GM19239 (cell line): ENCODE data around the gene GMPPA.

Source experiments
- DNase-seq: peaks from one replicate; pipeline ENCODE4 v3.0.0; 2011; ENCODE audit warnings: low spot score; ENCODE audit not compliant: insufficient read length
- FAIRE-seq: peaks from 2 replicates; lab custom pipeline; 2011; peaks lifted over from hg19 to GRCh38; lab: Jason Lieb, UNC

The GMPPA gene

DNA sequence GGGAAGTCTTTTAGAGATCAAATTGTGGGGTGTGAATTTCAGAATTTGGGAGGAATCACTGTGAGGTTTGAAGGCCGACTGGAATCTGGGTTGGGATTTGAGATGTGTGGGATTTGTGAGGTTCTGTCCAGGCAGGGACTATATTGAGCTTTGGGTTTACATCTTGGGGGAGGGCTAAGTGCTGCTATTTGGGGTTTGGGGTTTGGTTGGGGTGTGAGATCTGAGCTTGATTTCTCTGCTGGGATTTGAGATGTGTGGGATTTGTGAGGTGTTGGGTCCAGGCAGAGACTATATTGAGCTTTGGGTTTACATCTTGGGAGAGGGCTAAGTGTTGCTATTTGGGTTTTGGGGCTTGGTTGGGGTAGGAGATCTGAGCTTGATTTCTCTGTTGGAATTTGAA is 864 bp downstream of the GMPPA start:
- FAIRE-seq: no peak
- DNase-seq: no peak

DNA sequence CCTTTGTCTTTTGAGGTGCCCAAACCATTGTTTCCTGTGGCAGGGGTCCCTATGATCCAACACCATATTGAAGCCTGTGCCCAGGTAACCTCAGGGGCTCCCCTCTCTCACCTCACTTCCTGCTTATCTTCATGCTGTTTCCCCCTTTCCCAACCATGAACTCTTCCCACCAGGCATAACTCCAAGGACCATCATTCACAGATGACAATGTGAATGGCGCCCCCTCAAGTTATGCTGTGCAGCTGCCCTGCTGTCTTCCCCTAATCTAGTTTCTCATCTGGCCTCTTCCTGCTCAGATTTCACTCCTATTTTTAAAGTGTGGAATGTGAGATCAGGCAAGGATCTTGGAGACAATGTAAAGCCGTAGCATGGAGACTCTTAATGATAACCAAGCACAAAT is 1.4 kb downstream of the GMPPA start:
- FAIRE-seq (peak; percentile 82), DNase-seq (no peak)

DNA sequence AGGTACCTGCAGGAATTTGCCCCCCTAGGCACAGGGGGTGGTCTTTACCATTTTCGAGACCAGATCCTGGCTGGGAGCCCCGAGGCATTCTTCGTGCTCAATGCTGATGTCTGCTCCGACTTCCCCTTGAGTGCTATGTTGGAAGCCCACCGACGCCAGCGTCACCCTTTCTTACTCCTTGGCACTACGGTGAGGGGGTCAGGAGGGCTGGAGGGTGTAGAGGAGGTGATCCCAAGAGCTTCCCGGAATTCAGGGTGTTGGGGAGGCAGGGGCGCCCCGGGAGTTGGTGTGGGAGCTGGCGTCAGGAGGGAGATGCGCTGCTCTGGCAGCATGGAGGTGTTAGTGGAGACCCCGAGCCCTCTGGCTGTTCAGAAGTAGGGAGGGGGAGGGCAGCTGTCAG is 3.2 kb downstream of the GMPPA start:
- no peak for FAIRE-seq

DNA sequence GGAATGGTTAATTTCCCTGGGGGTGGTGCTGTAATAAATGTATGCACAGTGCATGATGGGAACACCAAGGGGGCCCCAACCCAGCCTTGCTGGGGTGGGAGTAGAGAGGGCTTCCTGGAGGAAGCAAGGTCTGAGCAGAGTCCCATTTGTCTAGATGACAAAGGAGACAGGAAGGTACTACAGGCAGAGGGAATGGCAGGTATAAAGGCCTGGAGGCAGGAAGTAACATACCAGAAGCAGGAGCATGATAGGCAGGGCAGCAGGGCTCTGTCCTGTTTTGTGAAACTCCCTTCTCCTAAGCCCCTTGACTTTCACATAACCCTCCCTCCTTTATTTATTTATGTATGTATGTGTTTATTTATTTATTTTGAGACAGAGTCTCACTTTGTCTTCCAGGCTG is 3.9 kb downstream of the GMPPA start:
- no peak for FAIRE-seq
- DNase-seq: no peak

More for the DNA sequence above, 3.2 kb downstream of the GMPPA start:
- no peak for DNase-seq

DNA sequence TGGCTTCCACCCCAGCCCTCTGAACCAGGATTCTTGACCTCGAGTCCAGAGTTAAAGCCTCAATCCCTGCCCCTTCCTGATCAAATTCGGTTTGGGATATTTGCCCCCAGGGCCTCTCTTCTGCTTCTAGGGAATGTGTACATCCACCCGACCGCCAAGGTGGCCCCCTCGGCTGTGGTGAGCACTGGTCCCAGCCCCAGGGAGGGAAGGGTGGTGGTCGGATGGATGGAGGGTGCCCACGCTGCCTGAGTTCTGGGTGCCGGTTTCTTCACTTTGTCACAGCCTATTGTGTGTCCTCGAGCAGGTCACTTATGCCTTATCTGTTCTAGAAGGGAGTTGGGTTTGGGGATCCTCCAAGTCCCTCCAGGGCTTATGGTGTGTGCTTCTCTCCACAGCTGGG is 6.9 kb downstream of the GMPPA start:
- DNase-seq: no peak
- no peak for FAIRE-seq

DNA sequence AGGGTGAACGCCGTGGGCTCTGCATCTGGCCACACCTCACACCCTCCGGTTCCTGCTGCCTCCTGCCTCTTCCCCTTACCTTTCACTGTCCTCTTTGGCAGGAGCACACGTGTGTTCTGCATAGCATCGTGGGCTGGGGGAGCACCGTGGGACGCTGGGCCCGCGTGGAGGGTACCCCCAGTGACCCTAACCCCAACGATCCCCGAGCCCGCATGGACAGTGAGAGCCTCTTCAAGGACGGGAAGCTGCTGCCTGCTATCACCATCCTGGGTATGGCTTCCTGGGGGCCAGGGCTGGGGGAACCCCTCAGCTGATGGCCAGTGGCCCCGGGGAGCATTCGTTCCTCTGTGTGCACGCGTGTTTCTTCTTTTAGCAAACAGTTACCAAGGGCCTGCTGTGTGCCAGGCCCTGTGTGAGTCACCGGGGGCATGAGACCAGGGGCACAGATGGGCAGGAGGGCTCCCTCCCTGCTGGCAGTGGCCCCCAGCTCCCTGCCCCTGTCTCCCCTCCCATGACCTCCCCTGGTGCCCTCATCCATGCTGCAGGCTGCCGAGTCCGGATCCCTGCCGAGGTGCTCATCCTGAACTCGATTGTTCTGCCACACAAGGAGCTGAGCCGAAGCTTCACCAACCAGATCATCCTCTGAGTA is 7.6 kb downstream of the GMPPA start:
- FAIRE-seq: no peak

DNA sequence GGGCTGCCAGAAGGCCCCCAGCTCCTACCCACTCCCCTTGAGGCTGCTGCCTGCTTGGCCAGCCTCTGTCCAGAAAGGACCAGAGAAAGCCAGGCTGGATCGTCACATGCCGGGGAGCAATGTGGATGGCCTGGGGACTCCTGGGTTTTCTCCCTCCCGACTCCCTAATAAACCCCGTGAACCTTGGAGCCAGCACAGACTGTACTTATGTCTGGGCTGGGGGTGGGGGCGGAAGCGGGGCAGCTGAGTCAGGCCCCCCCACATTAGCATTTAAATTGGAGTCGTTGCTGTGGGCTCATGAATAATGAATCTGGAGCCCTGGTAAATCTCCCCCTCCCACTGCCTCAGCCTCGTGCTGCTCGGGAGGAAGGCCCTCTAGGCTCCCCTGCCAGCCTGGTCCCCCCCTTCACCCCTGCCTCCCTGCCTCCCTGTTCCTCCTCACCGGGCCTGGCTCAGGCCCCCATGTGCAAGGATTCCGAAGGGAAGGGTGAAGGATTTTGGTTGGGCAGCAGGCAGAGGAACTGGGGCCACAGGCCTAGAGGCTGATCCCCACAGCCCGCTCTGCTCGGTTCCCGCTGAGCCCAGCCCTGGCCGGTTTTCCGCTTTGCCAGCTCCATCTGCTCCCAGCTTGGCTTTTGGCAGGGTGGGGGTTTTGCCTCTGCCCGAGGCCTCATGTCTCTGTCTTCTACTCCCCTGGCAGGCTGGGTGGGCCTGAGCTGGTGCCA is 8.3 kb downstream of the GMPPA start:
- no peak for FAIRE-seq

More for the DNA sequence above, 7.6 kb downstream of the GMPPA start:
- DNase-seq: no peak

DNA sequence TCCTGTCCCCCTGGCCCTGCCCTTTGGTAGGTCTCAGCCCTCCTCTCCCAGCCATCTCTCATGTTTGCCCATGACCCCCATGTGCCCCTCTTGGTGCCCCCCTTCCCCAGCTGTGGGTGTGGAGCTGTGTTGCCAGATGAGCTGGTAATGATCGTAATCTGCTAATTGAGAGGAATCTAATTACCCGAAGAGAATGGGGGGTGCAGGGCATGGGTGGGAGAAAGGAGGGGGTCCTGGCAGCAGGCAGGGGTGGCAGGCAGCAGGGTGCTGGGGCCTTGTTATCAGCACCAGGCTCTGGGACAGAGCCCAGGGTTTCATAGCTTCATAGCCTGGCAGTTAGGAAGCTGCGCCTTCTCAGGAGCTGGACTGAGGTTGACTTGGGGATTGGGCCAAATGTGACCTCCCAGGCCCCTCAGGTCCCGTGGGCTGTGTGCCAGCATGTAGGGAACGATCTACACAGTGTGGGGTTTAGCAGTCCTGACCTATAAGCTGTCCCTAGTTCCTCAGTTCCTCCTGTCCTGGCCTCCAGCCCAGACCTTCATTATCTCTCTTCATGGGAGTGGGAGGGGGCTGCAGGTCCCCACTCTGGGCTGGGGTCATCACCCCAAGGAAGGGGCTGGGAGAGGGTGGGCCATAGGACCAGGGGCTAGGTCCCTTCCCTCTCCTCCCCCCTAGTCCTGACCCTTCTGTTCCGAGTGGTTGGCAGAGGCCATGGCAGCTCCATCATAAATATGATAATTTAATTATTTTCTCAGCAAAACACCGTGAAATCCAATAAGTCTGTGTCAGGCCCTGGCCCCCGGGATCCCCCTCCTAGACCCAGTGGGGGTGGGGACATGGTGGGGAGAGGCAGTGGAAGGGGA is 9.1 kb downstream of the GMPPA start:
- FAIRE-seq (no peak), DNase-seq (no peak)

More for the DNA sequence above, 8.3 kb downstream of the GMPPA start:
- no peak for DNase-seq

DNA sequence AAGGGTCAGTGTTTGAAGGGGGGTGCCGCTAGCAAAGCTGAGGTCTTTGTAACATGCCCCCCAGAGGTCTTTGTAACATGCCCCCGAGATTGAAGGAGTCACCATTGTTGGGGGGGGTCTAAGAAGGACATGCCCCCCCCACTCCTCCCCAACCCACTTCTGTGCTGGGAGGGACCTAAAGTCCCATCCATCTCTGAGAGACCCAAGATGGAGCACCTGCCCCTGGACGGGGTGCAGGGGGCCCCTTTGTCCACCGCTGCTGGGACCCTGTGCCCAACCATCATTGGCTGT is 9.7 kb downstream of the GMPPA start:
- DNase-seq (no peak), FAIRE-seq (no peak)

DNA sequence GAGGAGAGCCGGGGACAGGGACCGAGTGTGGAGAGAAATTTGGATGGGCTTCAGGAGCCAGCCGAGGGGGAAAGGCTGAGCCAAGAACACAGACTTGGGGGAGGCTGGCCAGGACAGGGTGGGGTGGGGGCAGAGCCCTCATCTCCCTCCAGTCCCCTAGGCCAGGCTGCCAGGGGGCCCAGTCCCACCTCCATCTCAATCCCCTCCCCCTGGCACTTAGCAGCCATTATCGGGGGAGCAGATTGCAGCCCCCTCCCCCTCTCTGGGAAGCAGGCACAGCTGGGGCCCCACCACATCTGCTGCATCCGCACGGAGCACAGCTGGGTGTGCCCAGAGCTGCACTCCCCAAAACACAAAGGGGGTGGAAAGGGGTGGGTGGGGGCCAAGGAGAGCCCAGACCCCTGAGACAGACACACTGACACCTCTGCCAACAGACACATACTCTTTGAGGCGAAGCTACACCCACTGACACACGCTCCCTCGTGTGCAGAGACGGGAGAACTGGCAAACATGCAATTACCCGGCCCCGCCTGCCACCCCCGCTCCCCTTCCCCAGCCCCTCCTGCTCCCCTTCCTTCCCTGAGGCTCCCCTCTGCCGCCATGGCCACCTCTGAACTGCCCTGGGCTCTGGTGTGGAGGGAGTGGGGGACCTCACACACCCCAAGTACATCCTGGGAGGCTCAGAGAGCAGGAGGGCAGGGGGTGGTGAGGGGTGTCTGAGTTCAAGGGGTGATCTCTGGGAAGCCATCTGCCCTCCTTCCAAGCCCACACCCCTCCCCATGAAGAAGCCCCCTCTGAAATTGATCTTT is 10.5 kb downstream of the GMPPA start:
- FAIRE-seq: no peak
- no peak for DNase-seq

DNA sequence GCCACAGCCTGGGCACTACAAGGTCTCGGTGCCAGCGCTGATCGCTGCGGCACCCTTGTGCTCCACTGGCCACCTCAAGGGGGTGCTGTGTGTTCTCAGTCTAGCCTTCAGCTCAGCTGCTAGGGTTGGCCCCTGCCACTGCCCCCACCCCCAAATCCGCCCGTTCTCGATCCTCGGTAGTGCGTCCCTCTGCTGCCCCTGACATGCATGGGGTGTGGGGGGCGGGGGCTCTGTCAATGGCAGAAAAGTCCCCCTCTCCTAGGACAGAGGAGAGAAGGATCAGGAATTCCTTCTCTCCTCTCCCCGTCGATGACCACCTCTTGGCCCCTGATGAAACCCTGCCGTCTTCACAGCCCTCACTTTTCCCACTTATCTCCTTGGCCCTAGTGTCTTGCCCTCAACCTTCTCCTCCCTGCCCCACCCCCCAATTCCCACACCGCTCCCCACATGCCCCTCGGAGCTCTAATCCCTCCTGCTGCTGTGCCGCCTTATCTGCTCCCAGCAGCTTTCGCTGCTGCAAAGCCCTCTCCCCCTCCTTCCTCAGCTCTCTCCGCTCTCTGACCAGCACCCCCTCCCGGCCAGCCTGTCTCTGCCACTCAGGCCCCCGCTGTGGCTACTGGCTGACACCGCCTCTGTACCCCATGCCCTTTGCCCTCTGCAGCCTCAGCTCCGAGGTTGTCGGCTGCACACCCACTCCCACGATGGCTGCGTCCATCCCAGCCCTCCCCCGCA is 11.3 kb downstream of the GMPPA start:
- FAIRE-seq: peak; percentile 33
- DNase-seq: peak; percentile 57

DNA sequence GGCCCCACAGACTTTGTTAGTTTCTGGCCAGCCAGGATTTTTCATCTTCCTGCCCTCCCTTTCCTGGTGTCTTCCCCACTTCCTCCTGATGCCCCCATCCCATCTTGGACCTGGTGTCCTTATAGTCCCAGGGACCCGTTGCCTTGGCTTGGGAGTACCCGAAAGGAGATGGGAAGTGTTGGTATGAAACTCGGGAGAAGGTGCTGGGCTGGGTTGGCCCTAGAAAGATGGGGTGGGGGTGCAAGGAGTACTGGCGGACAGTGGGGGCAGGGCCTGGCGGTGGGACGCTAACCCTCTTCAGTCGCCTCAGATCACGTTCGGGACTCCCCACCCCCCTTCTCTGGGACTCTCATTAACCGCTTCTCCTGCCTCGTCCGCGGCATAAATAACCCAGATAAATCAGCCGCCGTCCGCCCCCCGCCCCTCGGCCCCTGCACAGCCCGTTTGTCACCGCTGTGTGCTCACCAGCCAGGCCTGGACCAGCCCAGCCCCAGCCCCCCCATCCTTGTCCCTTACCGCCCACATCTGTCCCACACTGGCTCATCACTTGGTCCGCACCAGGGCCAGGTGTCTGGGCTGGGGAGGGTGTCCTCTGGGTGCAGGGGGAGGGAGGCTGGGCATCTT is 11.9 kb downstream of the GMPPA start:
- DNase-seq: no peak
- FAIRE-seq: no peak

DNA sequence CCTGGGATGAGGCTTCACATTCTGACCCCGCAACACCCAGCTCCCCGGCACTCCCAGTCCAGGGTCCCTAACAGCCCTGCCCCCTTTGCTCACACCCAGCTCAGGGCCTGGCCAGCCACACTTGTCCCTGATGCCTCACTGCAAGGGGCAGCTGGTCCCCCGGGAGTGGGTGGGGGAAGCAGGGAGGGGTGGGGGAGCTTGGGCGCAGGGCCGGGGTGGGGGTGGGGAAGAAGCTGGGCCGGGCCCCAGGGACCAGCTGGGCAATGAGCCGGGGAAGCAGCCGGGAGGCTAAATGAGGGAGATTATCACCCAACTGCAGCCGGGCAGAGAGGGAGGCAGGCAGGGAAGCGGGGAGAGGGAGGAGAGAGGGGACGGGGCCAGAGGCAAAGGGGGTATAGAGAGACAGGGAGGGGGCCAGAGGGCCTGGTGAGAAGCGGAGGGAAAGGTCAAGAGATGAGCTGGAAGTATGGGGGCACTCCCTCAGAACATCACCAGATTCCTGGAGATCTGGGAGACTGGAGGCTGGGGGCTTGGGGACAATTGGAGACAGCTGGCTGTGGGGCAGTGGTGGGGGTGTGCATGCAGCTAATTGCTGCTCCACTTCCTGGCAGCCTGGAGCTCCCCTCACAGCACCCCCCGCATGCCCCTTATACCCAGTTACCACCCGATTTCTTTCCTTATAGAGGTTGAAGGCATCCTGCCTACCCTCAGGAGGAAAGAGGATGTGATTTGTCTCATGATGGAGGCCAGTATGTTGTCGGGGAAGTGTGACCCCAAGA is 13.0 kb downstream of the GMPPA start:
- DNase-seq (no peak), FAIRE-seq (no peak)

DNA sequence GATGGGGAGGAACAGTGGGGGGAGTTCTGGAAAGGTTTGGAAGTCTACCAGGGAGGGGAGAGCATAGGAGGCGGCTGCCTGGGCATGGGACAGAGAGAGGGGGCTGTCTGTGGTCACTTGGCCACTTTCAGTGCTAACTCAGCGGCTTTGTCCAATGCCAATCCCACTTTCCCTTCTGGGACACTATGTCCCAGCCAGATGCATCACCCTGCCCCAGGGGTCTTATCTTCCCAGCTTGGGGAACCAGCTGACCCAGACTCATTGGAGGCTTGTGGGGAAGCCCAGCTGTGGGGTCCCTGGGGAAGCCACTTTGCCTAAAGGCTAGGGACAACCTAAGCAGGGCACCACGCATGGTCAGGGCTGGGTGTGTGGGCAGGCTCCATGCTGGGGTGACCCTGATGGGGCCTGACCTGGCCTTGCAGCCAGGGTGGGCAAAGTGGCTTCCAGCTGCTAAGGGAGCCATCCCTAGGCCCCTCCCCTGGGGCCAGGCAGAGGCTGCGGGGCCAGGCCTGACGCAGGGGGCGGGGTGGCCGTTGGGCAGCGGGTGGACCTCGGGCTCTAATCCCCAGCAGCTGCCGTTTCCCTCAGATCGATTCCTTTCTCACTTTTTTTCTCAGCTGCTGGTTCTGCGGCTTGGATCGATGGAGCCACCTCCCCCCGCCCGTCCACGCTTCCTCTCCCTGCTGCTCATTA is 14.0 kb downstream of the GMPPA start:
- DNase-seq: no peak
- FAIRE-seq: no peak

DNA sequence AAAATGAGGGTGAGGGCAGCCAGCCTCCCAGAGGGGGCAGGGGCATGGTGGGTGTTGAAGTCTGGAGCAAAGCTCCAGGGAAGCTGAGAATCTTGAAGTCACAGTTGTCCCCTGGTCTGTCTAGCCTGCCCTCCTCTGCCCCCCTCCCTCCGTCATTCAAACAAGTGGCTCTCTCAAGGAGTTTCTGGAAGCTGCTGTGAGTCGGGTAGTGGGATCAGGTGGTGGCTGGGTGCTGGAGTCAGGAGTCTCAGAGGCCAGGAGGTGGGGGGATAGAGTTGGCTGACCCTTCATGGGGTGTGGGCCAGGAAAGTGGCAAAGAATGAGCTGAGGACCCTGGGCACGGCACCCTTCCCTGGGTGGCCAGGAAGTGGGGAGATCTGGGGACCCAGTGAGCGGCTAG is 15.1 kb downstream of the GMPPA start:
- no peak for DNase-seq
- FAIRE-seq: no peak

DNA sequence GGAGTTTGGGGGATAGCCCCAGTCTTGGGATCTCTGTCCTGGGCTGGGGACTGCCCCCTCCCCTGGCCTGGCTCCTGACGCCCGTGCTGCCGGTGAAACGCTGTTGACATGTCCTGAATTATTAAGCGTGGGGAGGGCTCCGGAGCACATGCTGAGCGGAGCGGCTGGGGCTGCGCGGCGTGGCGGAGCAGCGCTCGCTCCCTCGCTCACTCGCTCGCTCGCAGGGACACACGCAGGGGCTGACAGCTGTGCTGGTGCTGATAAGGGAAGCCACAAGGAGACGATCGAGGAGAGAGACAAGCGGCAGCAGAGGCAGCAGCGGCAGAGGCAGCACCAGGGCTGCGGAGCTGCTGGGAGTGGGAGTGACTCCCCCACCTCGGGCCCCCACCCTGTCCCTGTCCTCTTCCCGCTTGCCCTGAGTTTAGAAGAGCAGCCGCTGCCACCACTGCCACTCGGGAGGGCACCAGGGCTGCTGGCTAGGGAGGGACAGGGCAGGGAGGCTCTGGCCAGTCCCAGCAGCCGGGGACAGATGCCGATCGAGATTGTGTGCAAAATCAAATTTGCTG is 15.6 kb downstream of the GMPPA start, which contains the start of gene ASIC4:
ASIC4 (plus strand) TSS at position 287 of the 566 bp plus-strand sequence; CDS start at position 530, 243 bp downstream.
- FAIRE-seq: no peak
- DNase-seq: no peak

DNA sequence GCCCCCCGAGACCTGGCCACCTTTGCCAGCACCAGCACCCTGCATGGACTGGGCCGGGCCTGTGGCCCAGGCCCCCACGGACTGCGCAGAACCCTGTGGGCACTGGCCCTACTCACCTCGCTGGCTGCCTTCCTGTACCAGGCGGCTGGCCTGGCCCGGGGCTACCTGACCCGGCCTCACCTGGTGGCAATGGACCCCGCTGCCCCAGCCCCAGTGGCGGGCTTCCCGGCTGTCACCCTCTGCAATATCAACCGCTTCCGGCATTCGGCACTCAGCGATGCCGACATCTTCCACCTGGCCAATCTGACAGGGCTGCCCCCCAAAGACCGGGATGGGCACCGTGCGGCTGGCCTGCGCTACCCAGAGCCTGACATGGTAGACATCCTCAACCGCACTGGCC is 16.1 kb downstream of the GMPPA start:
- FAIRE-seq: no peak
- DNase-seq: no peak
